Transverse colon (tissue), 4 donors: Measurements from ENCODE around the gene IMMT. TPM values are rescaled to one million over a fixed set of nuclear protein-coding genes. Genes with fewer than 3 reads are reported as not detected.

Experiments
- DNase-seq: peaks from one replicate; pipeline ENCODE4 v3.0.0-alpha.2; 2019
- H3K27ac ChIP-seq, 4 donors: fragments of 200-600 bp; sonication (generic); 2 replicates each; pipeline ENCODE4 v1.5.1; 2016 to 2018; ENCODE audit warnings: inconsistent platforms in 4 of 4
- H3K27me3 ChIP-seq: fragments of 200-600 bp; sonication (generic); 2 replicates; pipeline ENCODE4 v1.5.1; 2017; ENCODE audit warnings: inconsistent platforms
- H3K36me3 ChIP-seq, 4 donors: fragments of 200-600 bp; sonication (generic); 2 replicates each; pipeline ENCODE4 v1.5.1; 2017 to 2019; ENCODE audit warnings: inconsistent platforms in 4 of 4
- H3K4me1 ChIP-seq, 4 donors: fragments of 200-600 bp; sonication (generic); 2 replicates each; pipeline ENCODE4 v1.5.1; 2017 to 2020; ENCODE audit warnings: inconsistent platforms in 4 of 4
- H3K4me3 ChIP-seq, 4 donors: fragments of 200-600 bp; sonication (generic); 1 replicate in 1 of 4; 2 replicates in 3 of 4; pipeline versions ENCODE4 v1.5.1 to v1.6.1; 2017 to 2019; ENCODE audit warnings: inconsistent platforms in 4 of 4
- H3K9me3 ChIP-seq, 2 donors: fragments of 200-600 bp; sonication (generic); 2 replicates each; pipeline ENCODE4 v1.5.1; 2017 to 2019; ENCODE audit warnings: inconsistent platforms in 2 of 2
- CTCF ChIP-seq, 5 experiments: fragments of 200-600 bp in 3 of 5; fragments of 450-650 bp in 2 of 5; sonication (generic) in 3 of 5; IDR thresholded peaks; 1 replicate in 2 of 5; 2 replicates in 3 of 5; pipeline ENCODE4 v1.5.1; 2016 to 2017; ENCODE audit warnings: antibody characterized with exemption in 5 of 5, inconsistent platforms in 3 of 5, mild to moderate bottlenecking in 2 of 5, moderate library complexity in 1 of 5
- EP300 ChIP-seq: sonication (generic); formaldehyde crosslinking; IDR thresholded peaks from one replicate; pipeline ENCODE4 v1.6.1; 2017; ENCODE audit warnings: antibody characterized with exemption, low read depth
- POLR2A ChIP-seq: fragments of 450-650 bp; IDR thresholded peaks from one replicate; pipeline ENCODE4 v1.6.1; 2016; ENCODE audit warnings: antibody characterized with exemption, mild to moderate bottlenecking, moderate library complexity
- POLR2AphosphoS5 ChIP-seq, 3 donors: sonication (generic); formaldehyde crosslinking; IDR thresholded peaks; one replicate each; pipeline ENCODE4 v1.6.1; 2016; ENCODE audit warnings: antibody characterized with exemption in 3 of 3
- WGBS, 2 donors: methylation state at CpG; one replicate each; pipeline ENCODE4 v1.1.5; 2018; ENCODE audit warnings: low coverage in 1 of 2; 5-methylcytosine and 5-hydroxymethylcytosine counted together
- in situ Hi-C, 4 donors: fragments of 200-750 bp; cut with MboI; loops; one replicate each; pipeline versions ENCODE4 v1.15.0 to v1.15.1; 2017; ENCODE audit warnings: low sequenced_read_pairs in 3 of 4, low pct_ligation_motif_present in 1 of 4, low pct_unique_long_range_greater_than_20kb in 1 of 4
- intact Hi-C: fragments of 100-400 bp; cut with DNase I; formaldehyde crosslinking; loops from one replicate; pipeline ENCODE4 v1.15.1; 2023; ENCODE audit warnings: low total_unique reads
- total RNA-seq, 4 donors: library from RNA; depleted of rRNA; stranded (reverse); fragments of >200 nt; gene quantifications; one replicate each; pipeline ENCODE4 v1.1.0, GENCODE V29; 2016

The IMMT gene
- total RNA-seq, 4 donors from 2014 or later, result 44.4 to 149 (median 85.8) TPM

- Histone ChIP-seq H3K4me3 (no peak overlapping the region), H3K27me3 (no peaks in the 10 kb centered on the region), H3K9me3 (no peaks in the 10 kb centered on the region), H3K27ac (no peak overlapping the region), H3K36me3 (peaks cover 0 to 57% (median 21%) of the 10 kb centered on the region in 4 donors), H3K4me1 (no peaks in the 10 kb centered on the region)
- DNase-seq, result no peak
- 89 to 96% methylated on average over 4 of the region's 4 CpGs for WGBS, 2 donors
- intact Hi-C loops (no loop called here), in situ Hi-C loops (no loop called here)
- TF ChIP-seq POLR2AphosphoS5 (IDR thresholded peaks at IDR 0.05), result no peak
- TF ChIP-seq CTCF (IDR thresholded peaks at IDR 0.05), result no peak
- TF ChIP-seq EP300, result no peak
- TF ChIP-seq POLR2A, result no peak
Observed at GRCh38 chr2:86139981-86140380, 55.3 kb downstream of the IMMT start.

- peaks cover 0 to 58% (median 25%) of the 10 kb centered on the region in 4 donors for H3K36me3 ChIP-seq
- in situ Hi-C loops, result no loop called here
Observed at GRCh38 chr2:86138736-86139625, 56.3 kb downstream of the IMMT start.

GRCh38 chr2:86136141-86136540, 59.1 kb downstream of the IMMT start:
- no peaks in the 10 kb centered on the region for H3K27me3 ChIP-seq
- intact Hi-C loops (no loop called here), in situ Hi-C loops (no loop called here)
- no peak overlapping the region for H3K4me3 ChIP-seq
- DNase-seq, result no peak
- WGBS, 2 donors, result 76 to 87% methylated on average over 2 of the region's 2 CpGs
- H3K27ac ChIP-seq, result no peak overlapping the region
- no peaks in the 10 kb centered on the region for H3K9me3 ChIP-seq
- no peaks in the 10 kb centered on the region for H3K4me1 ChIP-seq
- TF ChIP-seq POLR2A (no peak), POLR2AphosphoS5 (IDR thresholded peaks at IDR 0.05) (no peak)
- H3K36me3 ChIP-seq, result peaks cover 0 to 76% (median 36%) of the 10 kb centered on the region in 4 donors

More at GRCh38 chr2:86138736-86139625, 56.3 kb downstream of the IMMT start:
- DNase-seq, result no peak
- TF ChIP-seq POLR2AphosphoS5 (IDR thresholded peaks at IDR 0.05) (no peak), CTCF (IDR thresholded peaks at IDR 0.05) (no peak), EP300 (no peak), POLR2A (no peak)
- no peak overlapping the region for H3K27ac ChIP-seq
- H3K9me3 ChIP-seq, result no peaks in the 10 kb centered on the region
- no peaks in the 10 kb centered on the region for H3K4me1 ChIP-seq
- intact Hi-C loops, result no loop called here
- H3K27me3 ChIP-seq, result no peaks in the 10 kb centered on the region
- no peak overlapping the region for H3K4me3 ChIP-seq
- WGBS, 2 donors, result 93% methylated on average over 2 to 7 of the region's 7 CpGs

GRCh38 chr2:86135653-86136052, 59.6 kb downstream of the IMMT start:
- DNase-seq, result no peak
- WGBS, 2 donors, result 82% methylated on average over 5 of the region's 5 CpGs; no CpG with 5 or more reads in 1 of the 2 donors
- in situ Hi-C loops (no loop called here), intact Hi-C loops (no loop called here)
- H3K4me3 ChIP-seq, result no peak overlapping the region
- peaks cover 0 to 81% (median 36%) of the 10 kb centered on the region in 4 donors for H3K36me3 ChIP-seq
- no peaks in the 10 kb centered on the region for H3K9me3 ChIP-seq
- TF ChIP-seq EP300 (no peak), CTCF (IDR thresholded peaks at IDR 0.05) (no peak), POLR2AphosphoS5 (IDR thresholded peaks at IDR 0.05) (no peak), POLR2A (no peak)
- H3K27me3 ChIP-seq, result no peaks in the 10 kb centered on the region
- no peaks in the 10 kb centered on the region for H3K4me1 ChIP-seq
- H3K27ac ChIP-seq, result no peak overlapping the region
